HG03354 (cell line): ENCODE measurements around the gene SYK.
"Not testable (repeated sequence)": the region's sequence is repeated elsewhere in the genome, so short reads cannot be mapped to it uniquely, and the experiment has no call there.

ENCODE experiments used
- ATAC-seq: cut with Tn5 transposase; IDR thresholded peaks from one replicate; pipeline ENCODE4 v1.9.1; 2021; ENCODE audit warnings: mild to moderate bottlenecking; ENCODE audit not compliant: unreplicated experiment, poor library complexity, severe bottlenecking

The SYK gene

GRCh38 chr9:90801241-90801972 is at the start of gene SYK:
SYK (plus strand) TSS chr9:90801819; CDS start chr9:90843899, 42,080 bp downstream.
- ATAC-seq = peak; percentile 41

- not testable (repeated sequence) for ATAC-seq
These were observed 45.9 kb upstream of the SYK start for GRCh38 chr9:90755514-90756371.

GRCh38 chr9:90760577-90760976 is 41.0 kb upstream of the SYK start:
- not testable (repeated sequence) for ATAC-seq

- ATAC-seq = no peak
These were observed 34.9 kb upstream of the SYK start for GRCh38 chr9:90766731-90767130.

- no peak for ATAC-seq
These were observed 34.0 kb upstream of the SYK start for GRCh38 chr9:90767523-90768100.

- peak; percentile 62 for ATAC-seq
These were observed 31.4 kb upstream of the SYK start for GRCh38 chr9:90770182-90770738.

GRCh38 chr9:90770927-90771326 is 30.7 kb upstream of the SYK start:
- ATAC-seq = no peak

GRCh38 chr9:90772386-90772785 is 29.2 kb upstream of the SYK start:
- no peak for ATAC-seq

- no peak for ATAC-seq
These were observed 28.0 kb upstream of the SYK start for GRCh38 chr9:90773617-90774016.

GRCh38 chr9:90774071-90774470 is 27.5 kb upstream of the SYK start:
- ATAC-seq = no peak

- ATAC-seq = peak; percentile 82
These were observed 26.9 kb upstream of the SYK start for GRCh38 chr9:90774682-90775081.

GRCh38 chr9:90775657-90776056 is 26.0 kb upstream of the SYK start:
- no peak for ATAC-seq

GRCh38 chr9:90778746-90779145 is 22.9 kb upstream of the SYK start:
- ATAC-seq = no peak

GRCh38 chr9:90783552-90783951 is 18.1 kb upstream of the SYK start:
- ATAC-seq = no peak

- ATAC-seq = no peak
These were observed 17.7 kb upstream of the SYK start for GRCh38 chr9:90783964-90784363.

GRCh38 chr9:90787771-90788460 is 13.7 kb upstream of the SYK start:
- ATAC-seq = peak; percentile 81

- ATAC-seq = peak; percentile 40
These were observed 13.1 kb upstream of the SYK start for GRCh38 chr9:90788527-90788926.

- ATAC-seq = no peak
These were observed 12.2 kb upstream of the SYK start for GRCh38 chr9:90789408-90789807.

GRCh38 chr9:90789862-90790261 is 11.8 kb upstream of the SYK start:
- no peak for ATAC-seq

GRCh38 chr9:90793024-90793423 is 8.6 kb upstream of the SYK start:
- ATAC-seq = not testable (repeated sequence)
